IgD-negative memory B cell (primary cell): ENCODE measurements around the gene UACA. TPM values are rescaled to one million over a fixed set of nuclear protein-coding genes. Genes with fewer than 3 reads are reported as not detected.
"Not testable (repeated sequence)": the region's sequence is repeated elsewhere in the genome, so short reads cannot be mapped to it uniquely, and the experiment has no call there.

ENCODE experiments used
- H3K27ac Mint-ChIP-seq, 3 donors: one replicate each; pipeline ENCODE4 v1.8.0; 2020 to 2022; ENCODE audit warnings: mild to moderate bottlenecking in 3 of 3, mixed read lengths in 3 of 3, moderate library complexity in 1 of 3
- H3K27me3 Mint-ChIP-seq: one replicate; pipeline ENCODE4 v1.8.0; 2021; ENCODE audit warnings: mixed read lengths
- H3K36me3 Mint-ChIP-seq: one replicate; pipeline ENCODE4 v1.8.0; 2020; ENCODE audit warnings: mild to moderate bottlenecking, mixed read lengths
- H3K4me1 Mint-ChIP-seq, 3 donors: one replicate each; pipeline ENCODE4 v1.8.0; 2020 to 2022; ENCODE audit warnings: mixed read lengths in 3 of 3, mild to moderate bottlenecking in 1 of 3
- H3K4me3 Mint-ChIP-seq, 4 donors: one replicate each; pipeline ENCODE4 v1.8.0; 2020 to 2022; ENCODE audit warnings: mild to moderate bottlenecking in 4 of 4, mixed read lengths in 4 of 4, moderate library complexity in 3 of 4
- H3K9me3 Mint-ChIP-seq, 3 donors: one replicate each; pipeline ENCODE4 v1.8.0; 2020 to 2021; ENCODE audit warnings: mixed read lengths in 3 of 3, mild to moderate bottlenecking in 1 of 3
- polyA plus RNA-seq: library from polyadenylated mRNA; unstranded; fragments of 300-500 nt; fragmentation: Illumina TruSeq; gene quantifications from one replicate; pipeline ENCODE4 v1.2.3, GENCODE V29; 2021

Gene UACA, protein sequence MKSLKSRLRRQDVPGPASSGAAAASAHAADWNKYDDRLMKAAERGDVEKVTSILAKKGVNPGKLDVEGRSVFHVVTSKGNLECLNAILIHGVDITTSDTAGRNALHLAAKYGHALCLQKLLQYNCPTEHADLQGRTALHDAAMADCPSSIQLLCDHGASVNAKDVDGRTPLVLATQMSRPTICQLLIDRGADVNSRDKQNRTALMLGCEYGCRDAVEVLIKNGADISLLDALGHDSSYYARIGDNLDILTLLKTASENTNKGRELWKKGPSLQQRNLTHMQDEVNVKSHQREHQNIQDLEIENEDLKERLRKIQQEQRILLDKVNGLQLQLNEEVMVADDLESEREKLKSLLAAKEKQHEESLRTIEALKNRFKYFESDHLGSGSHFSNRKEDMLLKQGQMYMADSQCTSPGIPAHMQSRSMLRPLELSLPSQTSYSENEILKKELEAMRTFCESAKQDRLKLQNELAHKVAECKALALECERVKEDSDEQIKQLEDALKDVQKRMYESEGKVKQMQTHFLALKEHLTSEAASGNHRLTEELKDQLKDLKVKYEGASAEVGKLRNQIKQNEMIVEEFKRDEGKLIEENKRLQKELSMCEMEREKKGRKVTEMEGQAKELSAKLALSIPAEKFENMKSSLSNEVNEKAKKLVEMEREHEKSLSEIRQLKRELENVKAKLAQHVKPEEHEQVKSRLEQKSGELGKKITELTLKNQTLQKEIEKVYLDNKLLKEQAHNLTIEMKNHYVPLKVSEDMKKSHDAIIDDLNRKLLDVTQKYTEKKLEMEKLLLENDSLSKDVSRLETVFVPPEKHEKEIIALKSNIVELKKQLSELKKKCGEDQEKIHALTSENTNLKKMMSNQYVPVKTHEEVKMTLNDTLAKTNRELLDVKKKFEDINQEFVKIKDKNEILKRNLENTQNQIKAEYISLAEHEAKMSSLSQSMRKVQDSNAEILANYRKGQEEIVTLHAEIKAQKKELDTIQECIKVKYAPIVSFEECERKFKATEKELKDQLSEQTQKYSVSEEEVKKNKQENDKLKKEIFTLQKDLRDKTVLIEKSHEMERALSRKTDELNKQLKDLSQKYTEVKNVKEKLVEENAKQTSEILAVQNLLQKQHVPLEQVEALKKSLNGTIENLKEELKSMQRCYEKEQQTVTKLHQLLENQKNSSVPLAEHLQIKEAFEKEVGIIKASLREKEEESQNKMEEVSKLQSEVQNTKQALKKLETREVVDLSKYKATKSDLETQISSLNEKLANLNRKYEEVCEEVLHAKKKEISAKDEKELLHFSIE (N-terminal part only)
- polyA plus RNA-seq = 1.1 TPM

DNA sequence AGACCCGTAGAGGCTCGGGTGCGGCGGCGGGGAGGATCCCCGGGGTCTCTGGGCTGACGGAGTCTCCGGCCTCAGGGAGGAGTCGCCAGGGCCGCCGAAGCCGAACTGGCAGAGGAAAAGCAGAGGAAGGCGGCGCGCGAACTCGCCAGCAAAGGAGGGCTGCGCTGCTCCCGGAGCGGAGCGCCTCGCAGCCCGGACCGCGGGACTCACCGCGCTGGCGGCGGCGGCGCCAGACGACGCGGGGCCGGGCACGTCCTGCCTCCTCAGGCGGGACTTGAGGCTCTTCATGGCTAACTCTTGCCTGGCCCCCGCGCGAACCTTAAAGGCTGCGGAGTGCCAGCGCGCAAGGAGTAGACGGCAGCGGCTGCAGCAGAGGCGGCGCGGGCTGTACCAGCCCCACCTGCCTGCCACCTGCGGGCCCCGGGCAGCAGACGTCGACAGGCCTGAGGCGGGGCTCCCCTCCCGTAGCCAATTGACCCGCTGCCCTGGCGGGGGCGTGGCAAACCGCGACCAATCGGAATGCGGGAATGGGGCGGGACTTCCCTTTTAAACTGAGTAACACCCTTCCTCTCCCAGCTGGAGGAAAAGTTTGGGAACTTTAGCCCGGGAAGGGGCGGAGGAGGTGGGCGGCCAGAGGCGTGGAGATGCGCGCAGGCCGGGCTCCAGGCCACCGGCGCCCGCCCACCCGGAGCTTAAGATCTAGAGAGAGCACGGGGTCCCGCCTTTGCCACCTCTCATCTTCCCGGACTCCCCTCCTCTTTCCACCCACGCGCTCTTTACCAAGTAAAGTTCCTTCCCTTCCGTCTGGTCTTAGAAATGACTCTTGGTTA lies at the start of gene UACA:
Gene UACA (minus strand): TSS at position 439 of the 830 bp plus-strand sequence. CDS start 151 bp downstream, at position 288.
- Mint-ChIP-seq H3K27me3 (peaks cover 21% of the 10 kb centered on the region), H3K27ac (peak within 1 kb of the TSS in 2 of 3 donors; percentile 72 to 80), H3K9me3 (peaks cover 0 to 2% (median 0%) of the 10 kb centered on the region in 3 donors)

DNA sequence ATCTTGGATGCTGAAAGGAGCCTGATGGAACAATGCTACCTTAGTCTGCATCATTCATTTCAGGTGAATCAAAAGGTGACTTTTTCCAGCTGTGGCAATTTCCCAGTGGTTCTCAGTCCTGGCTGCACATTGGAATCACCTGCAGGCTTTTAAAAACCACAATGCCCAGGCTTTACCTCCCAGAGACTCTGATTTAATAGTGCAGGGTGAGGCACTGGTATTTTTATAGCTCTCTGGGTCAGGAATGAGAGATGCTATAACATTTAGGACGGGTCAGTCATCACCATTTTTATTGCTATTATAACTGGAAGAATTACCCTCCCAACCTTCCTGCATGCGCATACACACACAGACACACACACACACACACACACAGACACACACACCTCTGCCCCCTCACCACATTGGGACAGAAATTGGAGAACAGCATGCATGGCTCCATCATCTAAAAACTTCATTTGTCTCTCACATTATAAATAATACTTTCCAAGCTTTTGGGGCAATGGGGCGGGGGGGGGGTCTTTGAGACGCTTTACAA lies 49.5 kb upstream of the UACA start:
- Mint-ChIP-seq H3K36me3 (no peaks in the 10 kb centered on the region), H3K4me3 (no peak overlapping the region), H3K9me3 (no peaks in the 10 kb centered on the region), H3K27ac (no peak overlapping the region), H3K4me1 (peaks cover 0 to 2% (median 0%) of the 10 kb centered on the region in 3 donors), H3K27me3 (peaks cover 7% of the 10 kb centered on the region)

More for the DNA sequence above, at the start of gene UACA:
- H3K4me3 Mint-ChIP-seq = peak within 1 kb of the TSS; percentile 84 to 94 (median 90)
- peaks cover 14 to 20% (median 18%) of the 10 kb centered on the region in 3 donors for H3K4me1 Mint-ChIP-seq
- H3K36me3 Mint-ChIP-seq = no peaks in the 10 kb centered on the region

DNA sequence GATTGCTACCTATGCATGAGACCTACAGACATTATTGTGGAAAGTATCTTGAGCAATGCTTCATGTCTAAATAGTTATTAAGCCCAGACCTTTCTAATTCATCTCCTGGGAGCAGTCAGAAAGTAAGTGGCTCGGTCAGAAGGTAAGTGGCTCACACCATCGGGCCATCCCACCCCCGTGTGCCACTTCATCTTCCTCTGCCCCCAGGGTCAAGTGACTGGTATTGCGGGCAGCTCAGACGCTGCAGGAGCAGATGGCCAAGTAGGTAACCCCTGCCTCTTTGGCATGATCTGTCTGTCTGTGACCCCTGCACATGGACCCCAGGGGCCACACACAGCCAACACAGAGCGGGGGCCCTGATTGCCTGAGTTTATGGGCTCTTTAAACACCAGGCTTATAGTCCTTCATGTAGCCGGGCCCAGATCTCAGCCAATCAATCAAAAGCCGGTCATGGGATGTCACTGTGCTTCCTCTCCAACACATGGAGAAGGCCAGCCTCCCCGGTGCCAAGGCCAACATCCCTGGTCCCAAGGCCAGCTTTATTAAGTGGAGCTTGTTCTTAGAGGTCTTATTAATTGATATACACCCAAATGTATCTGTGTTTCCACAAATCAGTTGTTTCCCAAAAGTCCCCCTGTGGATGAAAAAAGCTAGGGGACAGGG lies 47.7 kb upstream of the UACA start:
- Mint-ChIP-seq H3K9me3 (no peaks in the 10 kb centered on the region), H3K27me3 (peaks cover 6% of the 10 kb centered on the region), H3K27ac (no peak overlapping the region), H3K4me3 (no peak overlapping the region), H3K4me1 (peaks cover 0 to 15% (median 4%) of the 10 kb centered on the region in 3 donors), H3K36me3 (no peaks in the 10 kb centered on the region)

DNA sequence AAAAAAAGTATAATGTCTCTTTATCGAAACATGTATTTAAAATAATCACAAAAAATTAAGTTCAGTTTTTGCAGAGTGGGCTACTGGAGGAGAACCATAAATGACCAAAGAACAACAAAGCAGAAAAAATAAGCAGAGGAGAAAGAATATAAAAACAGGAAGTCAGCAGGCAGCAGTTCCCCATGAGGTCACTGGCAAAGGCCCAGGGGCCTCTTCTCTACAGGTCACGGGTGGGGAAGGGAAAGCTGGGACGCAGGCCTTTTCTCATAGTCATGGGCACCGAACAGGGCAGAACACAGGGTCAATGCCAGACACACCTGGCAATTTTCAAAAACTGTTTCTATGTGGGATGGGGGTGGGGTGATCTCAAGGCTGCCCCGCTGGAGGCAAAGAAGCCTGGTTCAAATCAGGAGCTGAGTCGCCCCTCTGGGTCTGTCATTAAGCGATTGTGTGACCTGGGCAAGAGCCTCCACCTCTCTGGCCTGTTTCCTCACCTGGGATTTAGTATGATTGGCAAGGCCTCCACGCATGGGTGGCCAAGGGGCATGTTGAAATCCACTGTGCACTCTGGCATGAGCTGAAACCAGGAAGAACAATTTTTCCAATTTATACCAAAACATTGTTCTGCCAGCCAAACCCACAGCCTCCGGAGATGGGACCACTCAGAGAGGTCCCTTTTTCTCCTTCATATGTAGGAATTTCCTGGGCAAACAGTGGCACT lies 43.8 kb upstream of the UACA start:
- peaks cover 0 to 15% (median 4%) of the 10 kb centered on the region in 3 donors for H3K4me1 Mint-ChIP-seq
- no peak overlapping the region for H3K4me3 Mint-ChIP-seq
- no peaks in the 10 kb centered on the region for H3K9me3 Mint-ChIP-seq
- peaks cover 4% of the 10 kb centered on the region for H3K27me3 Mint-ChIP-seq
- H3K27ac Mint-ChIP-seq = no peak overlapping the region
- no peaks in the 10 kb centered on the region for H3K36me3 Mint-ChIP-seq

DNA sequence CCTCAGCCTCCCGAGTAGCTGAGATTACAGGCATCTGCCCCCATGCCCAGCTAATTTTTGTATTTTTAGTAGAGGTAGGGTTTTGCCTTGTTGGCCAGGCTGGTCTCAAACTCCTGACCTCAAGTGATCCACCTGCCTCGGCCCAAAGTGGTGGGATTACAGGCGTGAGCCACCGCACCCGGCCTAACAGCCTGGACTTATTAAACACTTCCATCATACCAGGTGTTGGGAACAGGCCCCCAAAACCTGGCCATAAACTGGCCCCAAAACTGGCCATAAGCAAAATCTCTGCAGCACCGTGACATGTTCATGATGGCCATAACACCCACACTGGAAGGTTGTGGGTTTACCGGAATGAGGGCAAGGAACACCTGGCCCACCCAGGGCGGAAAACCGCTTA lies 41.0 kb upstream of the UACA start:
- not testable (repeated sequence) for H3K27ac Mint-ChIP-seq, H3K9me3 Mint-ChIP-seq, H3K27me3 Mint-ChIP-seq, H3K36me3 Mint-ChIP-seq, H3K4me3 Mint-ChIP-seq
- H3K4me1 Mint-ChIP-seq = peaks cover 0 to 13% (median 4%) of the 10 kb centered on the region in 3 donors

DNA sequence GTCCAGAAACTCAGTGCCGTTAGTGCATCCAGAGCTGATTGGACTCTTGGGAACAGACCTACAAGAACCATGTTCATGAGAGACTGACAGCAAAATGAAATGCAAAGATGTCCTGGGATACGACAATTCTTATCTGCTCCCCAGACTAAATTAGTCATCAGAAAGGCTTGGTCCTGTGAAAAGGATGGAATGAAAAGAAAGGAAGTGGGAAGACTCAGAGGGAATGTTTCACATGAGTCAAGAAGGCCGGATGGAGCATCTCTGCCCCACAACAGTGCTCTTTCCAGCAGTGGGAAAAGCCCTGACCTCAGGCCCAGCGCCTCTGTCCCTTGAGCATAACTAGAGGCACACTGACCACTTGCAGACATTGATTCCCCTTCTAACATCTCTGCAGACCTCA lies 39.3 kb upstream of the UACA start:
- no peak overlapping the region for H3K27ac Mint-ChIP-seq
- H3K36me3 Mint-ChIP-seq = no peaks in the 10 kb centered on the region
- H3K27me3 Mint-ChIP-seq = no peaks in the 10 kb centered on the region
- peaks cover 0 to 12% (median 4%) of the 10 kb centered on the region in 3 donors for H3K4me1 Mint-ChIP-seq
- H3K9me3 Mint-ChIP-seq = no peaks in the 10 kb centered on the region
- no peak overlapping the region for H3K4me3 Mint-ChIP-seq

DNA sequence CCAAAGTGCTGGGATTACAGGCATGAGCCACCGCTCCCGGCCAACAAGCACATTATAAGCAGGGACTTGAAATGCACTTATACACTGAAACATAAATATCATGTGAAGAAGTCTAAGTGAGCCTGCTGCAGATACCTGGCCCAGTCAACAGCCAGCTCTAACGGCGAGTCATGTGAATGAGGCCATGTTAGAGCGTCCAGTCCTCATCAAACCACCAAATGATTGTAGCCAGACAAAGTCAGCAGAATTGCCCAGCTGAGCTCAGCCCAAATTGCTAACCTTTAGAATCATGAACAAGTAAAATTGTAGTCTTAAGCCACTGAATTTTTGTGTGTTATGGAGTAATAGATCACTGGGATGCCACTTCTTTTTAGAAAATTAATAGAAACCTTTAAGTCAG lies 37.8 kb upstream of the UACA start:
- H3K4me1 Mint-ChIP-seq = no peaks in the 10 kb centered on the region
- H3K27ac Mint-ChIP-seq = no peak overlapping the region

DNA sequence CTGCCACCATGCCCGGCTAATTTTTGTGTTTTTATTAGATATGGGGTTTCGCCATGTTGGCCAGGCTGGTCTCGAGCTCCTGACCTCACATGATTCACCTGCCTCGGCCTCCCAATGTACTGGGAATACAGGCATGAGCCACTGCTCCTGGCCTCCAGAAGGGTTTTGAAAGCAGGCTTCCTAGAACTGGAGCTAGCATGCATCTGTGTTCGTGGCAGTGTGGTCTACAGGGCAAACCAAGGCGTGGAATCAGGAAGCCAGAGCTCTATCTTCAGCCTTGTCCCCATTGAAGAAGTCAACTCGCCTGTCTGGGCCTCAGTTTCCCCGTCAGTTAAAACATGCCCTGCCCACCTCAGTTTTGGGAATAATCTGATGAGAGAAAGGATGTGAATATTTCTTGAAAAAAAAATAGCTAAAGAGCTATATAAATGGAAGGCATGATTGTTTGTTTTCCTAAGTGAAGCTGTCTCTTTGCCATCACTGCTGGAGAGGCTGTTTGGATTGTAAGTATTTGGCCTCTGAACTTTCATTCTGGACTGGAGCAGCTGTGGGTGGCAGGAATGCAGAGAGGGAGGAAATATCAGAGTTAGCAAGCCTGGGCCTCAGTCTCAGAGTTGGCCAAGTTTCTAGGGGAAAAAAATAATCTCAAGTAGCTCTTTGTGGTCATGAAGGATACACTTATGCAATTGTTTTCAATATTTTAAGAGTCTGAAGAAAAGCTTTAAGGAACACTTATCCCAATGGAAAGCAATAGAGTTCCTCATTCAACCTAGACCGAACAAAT lies 36.5 kb upstream of the UACA start:
- H3K36me3 Mint-ChIP-seq = no peaks in the 10 kb centered on the region
- no peaks in the 10 kb centered on the region for H3K27me3 Mint-ChIP-seq
- H3K9me3 Mint-ChIP-seq = no peaks in the 10 kb centered on the region
- no peaks in the 10 kb centered on the region for H3K4me1 Mint-ChIP-seq
- no peak overlapping the region for H3K4me3 Mint-ChIP-seq
- H3K27ac Mint-ChIP-seq = no peak overlapping the region

More for the DNA sequence above, 37.8 kb upstream of the UACA start:
- no peaks in the 10 kb centered on the region for H3K9me3 Mint-ChIP-seq
- no peaks in the 10 kb centered on the region for H3K36me3 Mint-ChIP-seq
- no peak overlapping the region for H3K4me3 Mint-ChIP-seq
- H3K27me3 Mint-ChIP-seq = no peaks in the 10 kb centered on the region

DNA sequence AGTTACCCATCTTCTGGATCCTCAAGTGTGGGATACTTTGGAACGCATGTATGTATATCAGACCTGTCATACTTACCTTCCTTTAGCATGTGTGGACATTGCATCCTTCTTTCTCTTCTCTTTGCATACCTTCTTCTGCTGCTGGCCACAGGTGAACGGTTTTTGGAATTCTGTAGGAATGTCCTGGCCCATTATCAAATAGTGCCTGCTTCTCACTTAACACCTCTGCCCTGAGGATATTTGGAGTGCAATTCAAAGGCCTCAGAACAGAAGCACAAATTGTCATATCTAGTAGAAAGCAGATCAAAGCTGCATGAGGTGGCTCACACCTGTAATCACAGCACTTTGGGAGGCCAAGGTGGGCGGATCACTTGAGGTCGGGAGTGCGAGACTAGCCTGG lies 34.1 kb upstream of the UACA start:
- Mint-ChIP-seq H3K9me3 (no peaks in the 10 kb centered on the region), H3K27me3 (no peaks in the 10 kb centered on the region)

DNA sequence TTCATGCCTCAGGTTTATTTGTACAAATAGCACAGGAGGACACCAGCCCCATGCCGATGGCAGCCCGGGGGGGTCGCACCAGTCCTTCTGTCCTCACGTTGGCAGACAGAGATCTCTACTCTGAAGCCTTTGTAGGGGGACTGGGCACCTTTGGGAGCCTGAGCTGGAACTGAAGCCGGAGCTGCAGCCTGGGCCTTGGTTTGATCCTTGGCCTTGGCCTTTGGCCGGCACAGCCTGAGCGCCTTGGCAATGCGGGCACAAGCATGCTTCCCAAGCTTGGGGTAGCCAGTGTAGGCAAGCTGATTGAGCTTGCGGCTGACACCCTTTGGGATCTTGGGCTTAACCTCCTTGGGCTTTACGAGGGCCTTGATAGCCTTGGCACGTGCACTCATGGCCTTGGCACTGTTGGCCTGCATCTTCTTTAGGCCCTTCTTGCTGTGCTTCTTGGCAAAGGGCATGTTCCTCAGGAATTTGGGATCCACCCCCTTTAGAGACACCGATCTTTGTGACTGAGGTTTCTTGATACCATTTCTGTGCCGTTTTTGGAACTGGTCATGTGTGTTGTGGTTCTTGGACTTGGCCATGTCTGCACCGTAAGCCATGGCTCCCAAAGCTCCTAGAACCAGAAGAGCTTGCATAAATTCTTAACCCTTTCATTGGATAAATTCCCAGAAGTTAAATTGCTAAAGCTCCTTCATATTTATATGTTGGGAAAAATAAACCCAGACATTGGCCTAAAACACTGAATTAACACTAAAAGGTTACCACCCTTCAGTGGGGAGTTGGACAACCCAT lies 33.4 kb upstream of the UACA start:
- Mint-ChIP-seq H3K27ac (no peak overlapping the region), H3K27me3 (no peaks in the 10 kb centered on the region), H3K4me3 (no peak overlapping the region), H3K4me1 (peaks cover 0 to 1% (median 0%) of the 10 kb centered on the region in 3 donors), H3K9me3 (no peaks in the 10 kb centered on the region), H3K36me3 (no peaks in the 10 kb centered on the region)

More for the DNA sequence above, 34.1 kb upstream of the UACA start:
- Mint-ChIP-seq H3K4me3 (no peak overlapping the region), H3K27ac (no peak overlapping the region), H3K36me3 (no peaks in the 10 kb centered on the region), H3K4me1 (no peaks in the 10 kb centered on the region)

DNA sequence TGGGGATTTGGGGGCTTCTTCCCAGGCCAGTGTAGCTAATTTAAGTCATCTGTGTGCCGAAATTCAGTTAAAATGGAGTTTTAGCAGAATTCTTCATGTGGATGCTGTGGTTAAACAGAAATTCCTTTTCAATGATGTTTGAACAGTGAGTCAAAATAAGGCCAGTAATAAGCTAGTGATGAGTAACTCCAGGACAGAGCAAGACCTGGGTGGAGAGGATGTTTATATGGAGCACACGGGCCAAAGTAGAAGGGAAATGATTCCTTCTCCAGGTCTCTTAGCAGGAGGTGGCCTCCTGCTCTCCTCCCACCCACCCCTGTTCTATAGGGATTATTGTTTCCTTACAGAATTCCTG lies 31.9 kb upstream of the UACA start:
- Mint-ChIP-seq H3K4me1 (peaks cover 0 to 1% (median 0%) of the 10 kb centered on the region in 3 donors), H3K36me3 (no peaks in the 10 kb centered on the region), H3K4me3 (no peak overlapping the region), H3K27me3 (peaks cover 2% of the 10 kb centered on the region), H3K9me3 (no peaks in the 10 kb centered on the region), H3K27ac (no peak overlapping the region)
